UCSD-AML1 (cell line): Measurements from ENCODE around the gene TMEM238L.

ENCODE experiments used
- DNase-seq: peaks from one replicate; lab custom pipeline; 2025; ENCODE audit not compliant: unreplicated experiment; lab: John Stamatoyannopoulos, UW

TMEM238L gene

DNA sequence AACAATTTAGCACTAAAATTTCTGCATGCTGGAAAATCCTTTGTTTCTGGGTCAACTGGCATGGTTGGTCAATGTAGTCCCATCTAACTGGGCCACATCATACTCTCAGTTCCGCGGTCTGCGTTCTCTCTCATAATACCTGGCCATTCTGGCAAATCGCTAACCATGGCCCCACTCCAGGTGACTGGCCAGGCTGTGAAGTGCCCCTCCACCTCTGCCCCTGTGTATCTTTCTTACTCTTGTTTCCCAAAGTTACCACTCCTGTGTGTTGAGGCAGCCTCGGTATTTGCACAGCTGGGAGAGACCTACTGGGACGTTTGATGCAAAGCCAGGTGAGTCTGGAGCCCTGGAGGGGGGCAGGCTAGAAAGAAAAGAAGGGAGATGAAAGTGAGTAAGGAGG is 2.0 kb upstream of the TMEM238L start:
- no peak for DNase-seq

DNA sequence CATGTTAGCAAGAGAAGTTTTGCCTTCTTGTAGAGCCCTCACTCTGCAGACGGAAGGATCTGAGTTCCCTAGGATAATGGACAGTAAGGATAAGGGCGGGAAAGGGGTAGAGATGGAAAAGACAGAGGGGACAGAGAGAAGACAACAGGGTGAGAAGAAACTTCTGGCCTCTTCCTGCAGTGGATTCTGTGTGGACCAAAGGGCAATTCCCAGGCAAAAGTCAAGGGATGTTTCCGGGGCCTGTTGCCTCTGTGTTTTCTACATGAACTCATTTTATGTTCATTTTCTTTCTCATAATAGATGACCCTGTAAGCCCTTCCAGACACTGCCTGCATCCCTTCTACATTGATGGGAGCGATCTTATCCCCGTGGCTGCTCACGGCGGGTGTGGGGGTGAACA is 647 bp upstream of the TMEM238L start:
- no peak for DNase-seq

DNA sequence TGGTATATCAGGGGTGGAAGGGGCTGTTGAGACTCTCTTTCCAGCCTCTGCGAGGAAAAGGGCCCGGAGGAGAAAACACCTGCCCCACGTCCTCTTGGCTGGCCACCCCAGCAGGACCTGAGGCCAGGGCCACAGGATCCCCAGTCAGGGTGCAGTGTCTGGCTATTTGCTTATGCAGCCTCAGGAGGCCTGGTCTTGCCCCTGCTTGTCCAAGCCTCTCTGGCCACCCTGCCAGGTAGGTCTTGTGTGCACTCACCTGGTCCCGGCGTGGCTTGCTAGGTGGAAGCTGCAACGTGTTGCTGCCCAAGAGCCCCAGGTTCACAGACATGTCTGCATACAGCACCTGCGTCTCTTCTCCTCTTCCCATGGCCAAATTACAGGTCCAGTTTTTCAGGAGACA is 549 bp downstream of the TMEM238L start:
- no peak for DNase-seq

DNA sequence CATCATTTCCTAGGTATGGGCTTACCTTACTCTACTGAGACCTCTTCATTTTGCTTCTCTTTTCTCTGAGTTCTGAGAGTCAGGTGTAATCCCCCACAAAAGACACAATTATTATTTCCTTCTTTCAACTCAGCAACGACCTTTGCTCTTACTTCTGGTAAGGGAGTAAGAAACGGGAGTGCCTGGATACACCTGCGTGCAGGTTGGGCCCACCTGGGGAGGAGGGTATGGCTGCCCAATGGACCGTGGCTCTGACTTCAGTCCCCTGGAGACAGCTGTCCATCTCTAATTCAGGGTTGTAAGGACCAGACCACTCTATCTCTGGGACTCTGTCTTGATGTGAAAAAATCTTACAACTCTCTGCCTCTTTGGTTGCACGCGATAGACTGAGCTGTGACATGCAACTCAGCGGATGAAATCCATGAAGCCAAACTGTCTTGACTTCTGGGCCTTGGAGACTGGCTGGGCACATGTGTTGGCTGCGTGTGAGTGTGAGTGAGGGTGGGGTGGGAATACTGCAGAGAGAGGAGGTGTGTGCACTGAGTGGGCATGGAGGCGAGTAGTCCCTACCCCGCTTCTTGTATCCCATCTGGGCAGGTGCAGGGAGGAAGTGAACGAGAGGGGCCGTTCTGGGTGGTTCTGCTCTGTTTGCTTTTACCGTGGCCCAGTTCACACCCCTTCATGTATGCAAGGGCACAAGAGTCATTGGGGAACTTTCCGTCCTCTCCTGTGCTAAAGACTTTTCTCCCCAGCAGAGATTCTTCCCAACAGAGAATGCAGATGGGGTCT is 1.2 kb downstream of the TMEM238L start:
- no peak for DNase-seq

DNA sequence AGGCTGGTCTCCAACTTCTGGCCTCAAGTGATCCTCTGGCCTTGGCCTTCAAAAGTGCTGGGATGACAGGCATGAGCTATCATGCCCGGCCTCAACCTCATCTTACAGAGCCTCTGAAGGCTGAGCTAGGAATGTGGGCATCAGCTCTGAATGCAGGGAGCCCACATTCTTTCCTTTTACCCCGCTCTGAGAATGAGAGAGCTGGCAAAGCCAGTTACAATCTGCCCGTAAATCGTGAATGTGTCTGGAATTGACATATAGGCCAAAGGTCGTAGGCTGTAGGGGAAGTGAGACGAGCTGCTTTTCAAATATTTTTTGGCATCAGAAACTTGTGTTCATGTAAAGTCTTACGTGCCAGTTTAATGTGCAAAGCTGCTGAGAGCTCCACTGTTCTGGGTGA is 4.5 kb downstream of the TMEM238L start:
- no peak for DNase-seq

DNA sequence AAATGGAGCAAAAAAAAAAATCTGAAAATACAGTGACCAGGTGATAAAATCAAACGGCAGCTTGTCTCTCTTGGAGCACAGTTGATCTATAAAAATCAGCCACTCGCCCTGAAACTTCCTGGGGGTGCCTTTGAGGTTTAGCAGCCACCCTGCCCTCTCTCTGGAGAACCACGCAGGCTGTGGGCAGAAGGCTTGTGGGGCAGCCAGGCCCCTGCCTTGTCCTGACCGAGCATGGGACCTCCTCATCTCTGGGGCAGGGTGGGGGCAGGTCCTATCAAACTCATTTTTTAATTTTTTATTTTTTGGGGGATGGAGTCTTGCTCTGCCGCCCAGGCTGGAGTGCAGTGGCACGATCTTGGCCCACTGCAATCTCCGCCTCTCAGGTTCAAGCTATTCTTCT is 5.0 kb downstream of the TMEM238L start:
- DNase-seq, result no peak

DNA sequence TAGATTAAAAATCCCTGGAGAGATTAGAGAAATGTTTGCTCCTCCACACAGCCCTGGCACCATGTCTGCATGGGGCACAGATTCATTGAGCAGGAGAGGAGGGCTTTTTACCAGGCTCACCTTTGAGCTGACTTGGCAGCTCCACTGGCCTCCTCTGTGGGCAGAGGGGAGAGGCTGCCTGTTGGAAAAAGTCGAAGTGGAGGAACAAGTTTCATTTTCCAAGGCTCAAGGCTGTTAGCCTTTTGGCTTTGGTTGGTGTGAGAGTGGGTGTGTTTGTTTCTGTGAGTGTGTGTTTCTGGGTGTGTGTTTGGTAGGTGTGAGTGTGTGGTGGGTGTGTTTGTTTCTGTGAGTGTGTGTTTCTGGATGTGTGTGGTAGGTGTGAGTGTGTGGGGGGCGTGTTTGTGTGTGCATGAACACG is 5.6 kb downstream of the TMEM238L start:
- DNase-seq, result no peak

- no peak for DNase-seq
These were observed 6.2 kb downstream of the TMEM238L start for GRCh38 chr17:10797476-10798328.

DNA sequence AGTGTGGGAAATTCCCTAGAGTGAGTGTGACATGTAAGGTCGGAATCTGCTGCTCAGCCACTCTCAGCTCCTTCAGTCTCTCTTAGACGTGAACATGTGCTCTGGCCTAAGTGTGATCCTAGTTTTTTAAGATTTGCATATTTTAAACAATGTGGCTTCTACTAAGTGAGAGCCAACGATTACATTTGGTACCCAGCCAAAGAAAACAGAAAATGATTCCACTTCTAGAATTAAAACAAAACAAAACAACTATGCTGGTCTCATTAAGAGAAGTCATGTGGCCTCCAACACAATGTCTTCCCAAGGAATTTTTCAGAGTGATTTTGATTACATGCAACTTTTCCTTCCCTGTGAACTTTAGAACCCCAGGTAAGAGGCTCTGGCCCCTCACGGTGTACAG is 10.1 kb downstream of the TMEM238L start:
- no peak for DNase-seq

- no peak for DNase-seq
These were observed 10.6 kb downstream of the TMEM238L start for GRCh38 chr17:10793256-10793655.

DNA sequence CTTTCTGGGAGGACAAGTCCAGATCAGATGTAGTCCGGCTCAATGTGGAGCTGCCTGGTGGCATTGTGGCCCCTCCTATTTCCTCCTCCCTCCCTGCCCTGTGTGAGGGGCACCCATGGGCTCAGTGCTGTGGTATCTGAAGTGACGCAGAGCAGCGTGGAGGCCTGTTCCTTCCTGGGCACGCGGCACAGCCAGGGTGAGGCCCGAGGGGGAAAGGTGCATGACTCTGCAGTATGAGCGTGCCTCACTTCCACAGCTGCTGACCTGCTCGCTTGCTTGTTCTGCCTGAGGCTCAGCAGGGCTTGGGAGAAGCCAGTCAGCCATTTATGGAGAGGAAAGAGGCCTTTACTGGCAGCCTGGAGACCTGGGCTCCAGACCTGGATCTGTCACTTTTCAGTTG is 11.7 kb downstream of the TMEM238L start:
- peak; percentile 45 for DNase-seq

DNA sequence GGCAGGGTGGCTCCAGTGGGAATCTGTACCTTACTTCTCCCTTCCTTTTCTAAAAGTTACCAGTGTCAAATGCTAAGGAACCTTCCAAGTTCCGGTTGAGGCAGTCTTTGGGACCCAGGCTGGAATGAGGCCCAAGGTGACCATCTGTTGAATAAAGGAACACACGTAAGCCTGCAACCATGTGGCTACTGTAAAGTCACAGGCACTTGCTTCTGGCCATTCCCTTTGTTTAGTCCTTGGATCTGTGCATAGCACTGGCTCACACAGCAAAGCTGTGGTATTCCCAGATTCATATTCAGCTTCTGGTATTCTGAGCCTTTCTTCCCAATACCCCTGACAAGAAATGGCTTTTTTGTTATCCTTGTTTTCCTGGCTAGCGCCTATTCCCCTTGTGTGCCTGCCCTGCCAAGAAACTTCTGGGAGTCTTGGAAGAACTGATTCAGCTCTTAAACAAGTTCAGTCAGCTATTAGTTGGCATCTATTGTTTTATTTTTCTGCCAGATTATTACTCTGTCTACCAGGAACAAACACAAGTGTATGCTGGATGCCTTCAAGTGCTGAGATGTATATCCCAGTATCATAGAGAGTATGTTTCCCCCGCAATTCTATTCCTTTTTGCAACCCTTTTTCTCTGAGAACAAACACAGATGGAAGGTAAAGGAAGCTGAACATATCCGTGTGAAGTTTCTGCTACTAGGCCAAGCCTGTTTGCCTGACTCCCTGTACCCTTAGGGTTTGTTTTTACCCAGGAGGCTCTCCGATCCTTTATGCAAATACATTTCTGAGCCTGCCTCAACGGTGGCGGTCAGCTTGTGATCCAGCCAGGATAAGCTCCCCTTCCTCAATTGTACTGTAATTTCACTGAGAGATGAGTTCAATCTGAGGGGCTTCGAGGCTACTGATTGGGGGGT is 13.2 kb downstream of the TMEM238L start:
- no peak for DNase-seq

DNA sequence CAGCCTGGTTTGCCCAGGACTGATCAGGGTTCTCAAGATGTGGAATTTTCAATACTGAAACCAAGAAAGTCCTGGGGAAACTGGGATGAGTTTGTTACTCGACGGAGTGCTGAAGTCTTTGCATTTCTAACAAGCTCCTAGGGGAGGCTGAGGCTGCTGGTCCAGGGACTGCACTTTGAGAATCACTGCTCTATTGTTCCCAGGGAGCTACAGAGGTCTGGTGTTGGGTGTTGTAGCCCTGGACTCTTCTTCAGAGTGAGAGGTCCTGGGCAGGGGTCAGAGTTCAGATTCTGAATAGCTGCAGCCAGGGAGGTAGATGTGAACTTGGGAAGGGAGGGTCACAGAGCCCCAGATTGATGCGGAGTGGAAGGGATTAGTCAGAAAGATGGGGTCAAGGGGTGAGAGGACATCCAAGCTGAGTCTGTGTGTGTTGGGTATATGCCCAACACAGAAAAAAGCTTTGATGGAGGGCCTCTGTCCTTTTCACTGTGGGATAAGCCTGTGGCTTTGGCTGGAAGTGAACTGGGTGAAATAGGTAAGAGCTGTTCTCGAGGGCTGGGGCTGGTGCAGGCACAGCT is 14.1 kb downstream of the TMEM238L start:
- DNase-seq, result no peak

DNA sequence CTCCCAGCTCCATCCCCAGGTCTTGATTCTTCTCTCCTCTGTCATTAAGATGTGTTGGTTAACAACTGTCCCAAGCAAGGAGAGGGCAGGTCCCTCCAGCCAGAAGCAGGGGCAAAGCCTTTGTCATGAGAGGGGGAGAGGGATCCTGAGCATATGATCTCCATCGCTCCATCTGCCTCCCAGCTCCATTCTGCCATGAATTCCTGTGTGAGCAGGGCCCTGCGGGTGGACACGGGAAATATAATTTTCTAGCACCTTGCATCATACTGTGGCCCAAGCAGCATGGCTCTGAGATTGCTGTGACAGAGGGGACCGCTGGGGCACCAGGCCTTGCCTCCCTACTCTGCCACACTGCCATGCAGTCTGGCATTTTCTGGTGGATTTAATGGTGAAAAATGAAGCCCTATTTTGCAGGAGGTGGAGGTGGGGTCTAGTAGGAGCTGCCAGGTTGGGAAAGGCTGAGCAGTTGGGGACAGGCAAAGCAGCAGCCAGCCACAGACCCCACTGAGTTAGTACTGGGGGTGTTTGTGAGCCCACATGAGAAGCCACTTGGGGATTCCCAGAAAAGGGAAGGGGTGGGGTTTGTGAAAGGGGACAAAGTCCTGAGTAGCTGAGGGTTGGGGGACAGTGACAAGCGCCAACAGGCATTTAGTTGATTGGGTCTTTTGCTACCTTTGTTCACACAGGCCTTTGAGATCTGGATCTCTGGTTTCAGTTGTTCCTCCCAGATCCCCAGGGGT is 16.4 kb downstream of the TMEM238L start:
- DNase-seq, result no peak

GRCh38 chr17:10785295-10785694 is 18.6 kb downstream of the TMEM238L start:
- no peak for DNase-seq

GRCh38 chr17:10779609-10780008 is 24.3 kb downstream of the TMEM238L start:
- no peak for DNase-seq

DNA sequence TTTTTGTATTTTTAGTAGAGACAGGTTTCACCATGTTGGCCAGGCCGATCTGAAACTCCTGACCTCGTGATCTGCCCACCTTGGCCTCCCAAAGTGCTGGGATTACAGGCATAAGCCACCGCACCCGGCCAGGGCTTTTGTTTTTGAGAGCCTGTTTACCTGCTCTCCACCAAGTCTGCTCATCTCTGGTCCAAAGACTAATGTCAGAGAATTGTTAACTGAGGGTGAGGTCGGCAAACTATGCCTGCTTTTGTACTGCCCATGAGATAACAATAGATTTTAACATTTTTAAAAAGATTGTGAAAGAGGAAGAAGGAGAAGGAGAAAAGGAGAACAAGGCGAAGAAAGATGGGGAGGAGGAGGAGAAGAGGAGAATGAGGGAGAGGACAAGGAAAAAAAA is 26.0 kb downstream of the TMEM238L start:
- no peak for DNase-seq

- no peak for DNase-seq
These were observed 26.6 kb downstream of the TMEM238L start for GRCh38 chr17:10777131-10777807.

- no peak for DNase-seq
These were observed 27.5 kb downstream of the TMEM238L start for GRCh38 chr17:10776381-10776780.
